NT2/D1 (cell line): ENCODE measurements around the gene SMG6.

Experiments used
- DNase-seq: peaks from one replicate; pipeline ENCODE4 v3.0.0-alpha.2; 2011; ENCODE audit warnings: low read depth, low spot score
- H3K27me3 ChIP-seq: 2 replicates; pipeline ENCODE4 v1.6.0; 2011; ENCODE audit warnings: mild to moderate bottlenecking; ENCODE audit not compliant: insufficient read length, insufficient read depth
- H3K36me3 ChIP-seq: 2 replicates; pipeline ENCODE4 v1.6.1; 2011; ENCODE audit warnings: mild to moderate bottlenecking, low read length, mixed read lengths; ENCODE audit not compliant: insufficient read depth, insufficient read length
- H3K4me1 ChIP-seq: 2 replicates; pipeline ENCODE4 v1.5.1; 2011; ENCODE audit not compliant: insufficient read depth, insufficient read length
- H3K4me3 ChIP-seq: 2 replicates; pipeline ENCODE4 v1.5.1; 2011; ENCODE audit warnings: low read depth; ENCODE audit not compliant: insufficient read length
- H3K9ac ChIP-seq: 2 replicates; pipeline ENCODE4 v1.6.0; 2011; ENCODE audit warnings: low read depth; ENCODE audit not compliant: insufficient read length
- H3K9me3 ChIP-seq: 2 replicates; pipeline ENCODE4 v1.5.1; 2011; ENCODE audit warnings: mild to moderate bottlenecking, low read length; ENCODE audit not compliant: insufficient read depth
- SUZ12 ChIP-seq: IDR thresholded peaks from 2 replicates; pipeline ENCODE4 v1.6.1; 2011; ENCODE audit not compliant: insufficient read length, insufficient read depth; ENCODE audit errors: extremely low read depth
- YY1 ChIP-seq: IDR thresholded peaks from 2 replicates; pipeline ENCODE4 v1.6.1; 2011; ENCODE audit not compliant: insufficient read length, insufficient read depth
- ZNF274 ChIP-seq: IDR thresholded peaks from 2 replicates; pipeline ENCODE4 v1.6.1; 2011; ENCODE audit warnings: mild to moderate bottlenecking, low read depth, low read length

SMG6 gene

GRCh38 chr17:2106308-2106955, 197.2 kb downstream of the SMG6 start:
- DNase-seq, result no peak
- Histone ChIP-seq H3K9me3 (no peaks in the 10 kb centered on the region), H3K36me3 (peaks cover 2% of the 10 kb centered on the region), H3K9ac (no peak overlapping the region), H3K4me1 (no peaks in the 10 kb centered on the region), H3K4me3 (no peak overlapping the region), H3K27me3 (no peaks in the 10 kb centered on the region)
- TF ChIP-seq ZNF274, result no peak
- TF ChIP-seq SUZ12, result no peak
- no peak for TF ChIP-seq YY1

GRCh38 chr17:2105663-2106062, 197.9 kb downstream of the SMG6 start:
- no peak overlapping the region for H3K4me3 ChIP-seq
- no peaks in the 10 kb centered on the region for H3K36me3 ChIP-seq
- H3K27me3 ChIP-seq, result no peaks in the 10 kb centered on the region
- H3K9ac ChIP-seq, result no peak overlapping the region
- H3K9me3 ChIP-seq, result no peaks in the 10 kb centered on the region
- H3K4me1 ChIP-seq, result no peaks in the 10 kb centered on the region
- no peak for TF ChIP-seq ZNF274
- no peak for TF ChIP-seq SUZ12
- TF ChIP-seq YY1, result no peak
- DNase-seq, result no peak

GRCh38 chr17:2102931-2103809, 200.4 kb downstream of the SMG6 start:
- Histone ChIP-seq H3K9me3 (no peaks in the 10 kb centered on the region), H3K36me3 (no peaks in the 10 kb centered on the region), H3K9ac (no peak overlapping the region), H3K27me3 (no peaks in the 10 kb centered on the region), H3K4me1 (no peaks in the 10 kb centered on the region), H3K4me3 (no peak overlapping the region)
- DNase-seq, result no peak
- TF ChIP-seq SUZ12 (no peak), YY1 (no peak), ZNF274 (no peak)

GRCh38 chr17:2101448-2102257, 201.9 kb downstream of the SMG6 start:
- H3K27me3 ChIP-seq, result no peaks in the 10 kb centered on the region
- TF ChIP-seq YY1 (no peak), ZNF274 (no peak), SUZ12 (no peak)
- no peaks in the 10 kb centered on the region for H3K4me1 ChIP-seq
- no peaks in the 10 kb centered on the region for H3K36me3 ChIP-seq
- no peak overlapping the region for H3K9ac ChIP-seq
- H3K9me3 ChIP-seq, result no peaks in the 10 kb centered on the region
- no peak overlapping the region for H3K4me3 ChIP-seq
- DNase-seq, result no peak

- DNase-seq, result no peak
- Histone ChIP-seq H3K36me3 (no peaks in the 10 kb centered on the region), H3K9me3 (no peaks in the 10 kb centered on the region), H3K9ac (no peak overlapping the region), H3K27me3 (no peaks in the 10 kb centered on the region), H3K4me1 (peaks cover 8% of the 10 kb centered on the region), H3K4me3 (no peak overlapping the region)
- no peak for TF ChIP-seq ZNF274
- no peak for TF ChIP-seq YY1
- no peak for TF ChIP-seq SUZ12
Observed at GRCh38 chr17:2095536-2095910, 208.1 kb downstream of the SMG6 start.

GRCh38 chr17:2094891-2095535, 208.6 kb downstream of the SMG6 start:
- Histone ChIP-seq H3K4me3 (no peak overlapping the region), H3K9ac (no peak overlapping the region), H3K9me3 (no peaks in the 10 kb centered on the region), H3K27me3 (no peaks in the 10 kb centered on the region), H3K4me1 (peaks cover 12% of the 10 kb centered on the region), H3K36me3 (no peaks in the 10 kb centered on the region)
- DNase-seq, result no peak
- TF ChIP-seq YY1 (no peak), SUZ12 (no peak), ZNF274 (no peak)

- H3K36me3 ChIP-seq, result no peaks in the 10 kb centered on the region
- H3K27me3 ChIP-seq, result no peaks in the 10 kb centered on the region
- H3K9ac ChIP-seq, result peak overlapping the region; percentile 27
- no peaks in the 10 kb centered on the region for H3K9me3 ChIP-seq
- TF ChIP-seq YY1 (no peak), SUZ12 (no peak), ZNF274 (no peak)
- DNase-seq, result no peak
- no peak overlapping the region for H3K4me3 ChIP-seq
- H3K4me1 ChIP-seq, result peaks cover 16% of the 10 kb centered on the region
Observed at GRCh38 chr17:2093349-2093748, 210.2 kb downstream of the SMG6 start.
